Measurements from ENCODE around the gene CCDC85A. TPM values are rescaled to one million over a fixed set of nuclear protein-coding genes. Genes with fewer than 3 reads are reported as not detected.

The CCDC85A gene
- total and polyA plus RNA-seq, 2 of the 8 experiments (the other 6 are each of a cell fraction or from before 2014, with no cell fraction given) = 0.20 TPM; not detected in 1

DNA sequence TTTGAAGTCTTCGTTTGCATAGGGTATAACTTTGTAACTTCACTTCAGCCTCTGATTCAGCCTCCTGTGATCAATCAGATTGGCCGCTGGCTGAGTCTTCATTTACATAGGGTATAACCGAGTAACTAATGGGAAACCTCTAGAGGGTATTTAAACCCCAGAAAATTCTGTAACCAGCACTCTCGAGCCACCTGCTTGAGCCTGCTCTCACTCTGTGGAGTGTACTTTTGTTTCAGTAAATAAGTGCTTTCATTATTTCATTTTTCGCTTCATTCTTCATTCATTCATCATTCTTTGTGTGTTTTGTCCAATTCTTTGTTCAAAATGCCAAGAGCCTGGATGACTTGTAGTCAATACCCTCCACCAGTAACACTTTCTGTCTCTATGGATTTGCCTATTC is 56.4 kb downstream of the CCDC85A start:
- no peaks in the 10 kb centered on the region for H3K4me1 ChIP-seq (replicated peaks in 1 of 4; ENCODE audit: control insufficient read depth in 3 of 4, insufficient read depth in 4 of 4, low read length in 3 of 4)
- H4K8ac ChIP-seq (ENCODE audit: extremely low read depth, insufficient read depth, low read length) = no peak overlapping the region
- H2BK5ac ChIP-seq (ENCODE audit: low read depth, low read length) = no peak overlapping the region
- no peak overlapping the region for H3K27ac ChIP-seq (ENCODE audit: low read depth, low read length)
- TF ChIP-seq CBX8 (IDR thresholded peaks at IDR 0.05; ENCODE audit: borderline replicate concordance, low read depth, low read length) = no peak
- no peak overlapping the region for H4K91ac ChIP-seq (replicated peaks; ENCODE audit: insufficient read length, low read length)
- H3K23me2 ChIP-seq (ENCODE audit: low read depth, low read length) = no peaks in the 10 kb centered on the region
- 0 out of 8 replicates have a peak, but pooled peaks cover 0 to 2% (median 0%) of the 10 kb centered on the region in 4 experiments for H3K36me3 ChIP-seq (ENCODE audit: control insufficient read depth in 2 of 4, insufficient read depth in 4 of 4, low read length in 3 of 4)
- FAIRE-seq (no peak), DNase-seq (ENCODE audit: low read depth in 1 of 2, low spot score in 2 of 2) (no peak)
- no peak overlapping the region for H2AFZ ChIP-seq (ENCODE audit: low read length)
- no peak overlapping the region for H2BK20ac ChIP-seq (ENCODE audit: low read length)
- no peak overlapping the region for H2AK5ac ChIP-seq (ENCODE audit: low read depth, low read length)
- no peak overlapping the region for H3K4me2 ChIP-seq (ENCODE audit: insufficient read depth in 1 of 2, low read depth in 2 of 2, low read length in 2 of 2)
- no peak overlapping the region for H3K23ac ChIP-seq (ENCODE audit: insufficient read length)
- no peaks in the 10 kb centered on the region for H3K27me3 ChIP-seq (replicated peaks in 1 of 4; ENCODE audit: control insufficient read depth in 3 of 4, extremely low read depth in 1 of 4, insufficient read depth in 3 of 4, low read length in 3 of 4)
- H2BK120ac ChIP-seq (replicated peaks; ENCODE audit: low read depth, low read length) = no peak overlapping the region
- no peak overlapping the region for H2BK12ac ChIP-seq (ENCODE audit: low read depth, low read length)
- H3K14ac ChIP-seq (ENCODE audit: insufficient read length) = no peak overlapping the region
- 0 out of 4 replicates have a peak, but pooled peaks cover 0 to 2% of the 10 kb centered on the region in 2 experiments for H3K9me3 ChIP-seq (ENCODE audit: insufficient read depth in 2 of 2, low read depth in 1 of 2, low read length in 1 of 2)
- ChIA-PET CTCF (ENCODE audit: partially characterized antibody) (no interaction called here), POLR2A (ENCODE audit: partially characterized antibody) (no interaction called here)
- no peaks in the 10 kb centered on the region for H3K79me2 ChIP-seq (ENCODE audit: control insufficient read depth in 1 of 2, insufficient read depth in 2 of 2, low read length in 2 of 2)
- H3K9ac ChIP-seq (replicated peaks in 1 of 4; ENCODE audit: extremely low read depth in 1 of 4, low read depth in 3 of 4, low read length in 3 of 4) = no peak overlapping the region
- no peak overlapping the region for H3K4me3 ChIP-seq (ENCODE audit: extremely low read depth in 1 of 4, insufficient read depth in 2 of 4, low read depth in 3 of 4, low read length in 4 of 4)
- no peak overlapping the region for H3K18ac ChIP-seq (ENCODE audit: extremely low read depth, low read length)
- no peaks in the 10 kb centered on the region for H3K79me1 ChIP-seq (ENCODE audit: low read depth, low read length)
- H3K56ac ChIP-seq (replicated peaks; ENCODE audit: insufficient read length, low read depth, low read length) = no peak overlapping the region
- H4K20me1 ChIP-seq (replicated peaks in 1 of 2; ENCODE audit: control insufficient read depth in 1 of 2, insufficient read depth in 2 of 2, low read length in 2 of 2) = no peaks in the 10 kb centered on the region
- H4K5ac ChIP-seq (ENCODE audit: insufficient read length, low read depth, low read length) = no peak overlapping the region
- WGBS, 2 experiments (ENCODE audit: extremely low coverage in 1 of 2, insufficient coverage in 1 of 2, insufficient read length in 1 of 2, insufficient replicate concordance in 2 of 2, low coverage in 1 of 2, low lambda C conversion rate in 2 of 2, missing lambda C conversion rate in 1 of 2) = 91% methylated on average over 5 of the region's 5 CpGs; no CpG with 5 or more reads in 1 of the 2 experiments
- H2BK15ac ChIP-seq (ENCODE audit: low read length) = no peak overlapping the region
- no peak overlapping the region for H3K4ac ChIP-seq (replicated peaks; ENCODE audit: insufficient read length, low read depth, low read length)

All from H1 (cell line).